ENCODE results near the gene RNF181. TPM values are rescaled to one million over a fixed set of nuclear protein-coding genes. Genes with fewer than 3 reads are reported as not detected.
A peak's percentile ranks its signal among the peaks of the same experiment; 100 is the strongest.

Gene RNF181
- total RNA-seq, 3 donors from 2014 or later: 131 to 243 (median 161) TPM

- Histone ChIP-seq H3K36me3 (no peaks in the 10 kb centered on the region), H3K27ac (peak overlapping the region; percentile 90 to 93), H3K4me1 (peaks cover 14 to 43% of the 10 kb centered on the region in 2 donors), H3K27me3 (no peaks in the 10 kb centered on the region), H3K4me3 (peak overlapping the region; percentile 60 to 99 (median 86)), H3K9me3 (no peaks in the 10 kb centered on the region)
- TF ChIP-seq POLR2A (IDR thresholded peaks at IDR 0.05): no peak
- TF ChIP-seq POLR2AphosphoS5 (IDR thresholded peaks at IDR 0.05): no peak
- intact Hi-C loops (cut with DNase I; ENCODE audit: low total_unique reads): no loop called here
- DNase-seq (ENCODE audit: low spot score in 2 of 2): no peak
These were observed 737 bp upstream of the RNF181 start for GRCh38 chr2:85594715-85595300.

GRCh38 chr2:85596026-85596333, 435 bp downstream of the RNF181 start:
- no peaks in the 10 kb centered on the region for H3K27me3 ChIP-seq
- peaks cover 9 to 33% of the 10 kb centered on the region in 2 donors for H3K4me1 ChIP-seq
- H3K4me3 ChIP-seq: peak overlapping the region; percentile 60 to 99 (median 86)
- no peak for TF ChIP-seq POLR2AphosphoS5 (IDR thresholded peaks at IDR 0.05)
- no peak for TF ChIP-seq CTCF (IDR thresholded peaks at IDR 0.05)
- TF ChIP-seq POLR2A (IDR thresholded peaks at IDR 0.05): no peak
- intact Hi-C loops (cut with DNase I; ENCODE audit: low total_unique reads): no loop called here
- peak overlapping the region; percentile 90 to 93 for H3K27ac ChIP-seq
- no peaks in the 10 kb centered on the region for H3K36me3 ChIP-seq
- no peaks in the 10 kb centered on the region for H3K9me3 ChIP-seq
- no peak for DNase-seq (ENCODE audit: low spot score in 2 of 2)

- Histone ChIP-seq H3K36me3 (no peaks in the 10 kb centered on the region), H3K27ac (peak overlapping the region; percentile 90 to 93), H3K4me1 (peaks cover 8 to 30% of the 10 kb centered on the region in 2 donors), H3K4me3 (peak overlapping the region; percentile 60 to 99 (median 86)), H3K9me3 (no peaks in the 10 kb centered on the region), H3K27me3 (no peaks in the 10 kb centered on the region)
- no peak for TF ChIP-seq POLR2AphosphoS5 (IDR thresholded peaks at IDR 0.05)
- TF ChIP-seq POLR2A (IDR thresholded peaks at IDR 0.05): no peak
- TF ChIP-seq CTCF (IDR thresholded peaks at IDR 0.05): no peak
- intact Hi-C loops (cut with DNase I; ENCODE audit: low total_unique reads): no loop called here
- DNase-seq (ENCODE audit: low spot score in 2 of 2): no peak
These were observed 1.1 kb downstream of the RNF181 start for GRCh38 chr2:85596486-85597143.

GRCh38 chr2:85597241-85597640, 1.7 kb downstream of the RNF181 start:
- H3K27me3 ChIP-seq: no peaks in the 10 kb centered on the region
- intact Hi-C loops (cut with DNase I; ENCODE audit: low total_unique reads): no loop called here
- H3K4me3 ChIP-seq: no peak overlapping the region
- no peaks in the 10 kb centered on the region for H3K36me3 ChIP-seq
- DNase-seq (ENCODE audit: low spot score in 2 of 2): no peak
- peaks cover 8 to 26% of the 10 kb centered on the region in 2 donors for H3K4me1 ChIP-seq
- H3K27ac ChIP-seq: no peak overlapping the region
- no peak for TF ChIP-seq POLR2AphosphoS5 (IDR thresholded peaks at IDR 0.05)
- no peak for TF ChIP-seq POLR2A (IDR thresholded peaks at IDR 0.05)
- H3K9me3 ChIP-seq: no peaks in the 10 kb centered on the region

GRCh38 chr2:85598594-85599340, 3.2 kb downstream of the RNF181 start:
- peaks cover 8 to 28% of the 10 kb centered on the region in 2 donors for H3K4me1 ChIP-seq
- intact Hi-C loops (cut with DNase I; ENCODE audit: low total_unique reads): no loop called here

More at GRCh38 chr2:85598594-85599340, 3.2 kb downstream of the RNF181 start:
- no peaks in the 10 kb centered on the region for H3K9me3 ChIP-seq
- TF ChIP-seq CTCF (IDR thresholded peaks at IDR 0.05) (no peak), POLR2AphosphoS5 (IDR thresholded peaks at IDR 0.05) (no peak), POLR2A (IDR thresholded peaks at IDR 0.05) (no peak)
- no peak overlapping the region for H3K27ac ChIP-seq
- H3K27me3 ChIP-seq: no peaks in the 10 kb centered on the region
- no peaks in the 10 kb centered on the region for H3K36me3 ChIP-seq
- no peak overlapping the region for H3K4me3 ChIP-seq
- no peak for DNase-seq (ENCODE audit: low spot score in 2 of 2)
